OCI-LY3 (cell line): Measurements from ENCODE around the gene ZNF438.

Experiments used
- CTCF ChIP-seq: fragments of 200-600, 300-600 bp; sonication (generic); IDR thresholded peaks from 2 replicates; pipeline ENCODE4 v1.5.1; 2014; ENCODE audit warnings: antibody characterized with exemption, low read length, low read depth
- EZH2phosphoT487 ChIP-seq: fragments of 200-600 bp; shearing (Covaris generic); IDR thresholded peaks from 2 replicates; pipeline ENCODE4 v1.6.1; 2018; ENCODE audit warnings: antibody characterized with exemption, mixed run types, low read depth

GRCh38 chr10:30827531-30828120 lies 204.0 kb downstream of the ZNF438 start:
- no peak for TF ChIP-seq CTCF
- no peak for TF ChIP-seq EZH2phosphoT487
